Measurements from ENCODE around the gene KLHL29.

The KLHL29 gene

GRCh38 chr2:23452853-23453420, 68.0 kb downstream of the KLHL29 start:
- no peak for DNase-seq

DNA sequence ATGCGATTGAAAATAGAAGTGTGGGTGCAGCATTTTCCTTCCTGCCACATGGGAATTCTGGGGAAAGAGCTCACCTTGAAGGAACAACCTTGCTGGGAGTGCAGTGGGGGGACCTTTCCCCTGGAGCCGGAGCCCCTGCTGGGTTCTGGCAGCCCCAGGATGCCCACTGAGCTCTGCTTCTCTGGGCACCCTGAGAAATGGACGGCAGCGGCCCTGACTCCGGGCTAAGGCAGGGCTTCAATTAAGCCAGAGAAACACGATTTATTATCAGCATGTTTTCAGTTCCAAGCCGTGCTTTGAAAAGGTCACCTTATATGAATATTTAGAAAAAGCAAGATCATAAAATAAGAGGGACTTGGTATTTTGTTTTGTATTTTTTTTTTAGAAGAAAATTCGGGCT, 68.5 kb downstream of the KLHL29 start:
- DNase-seq, result no peak

DNA sequence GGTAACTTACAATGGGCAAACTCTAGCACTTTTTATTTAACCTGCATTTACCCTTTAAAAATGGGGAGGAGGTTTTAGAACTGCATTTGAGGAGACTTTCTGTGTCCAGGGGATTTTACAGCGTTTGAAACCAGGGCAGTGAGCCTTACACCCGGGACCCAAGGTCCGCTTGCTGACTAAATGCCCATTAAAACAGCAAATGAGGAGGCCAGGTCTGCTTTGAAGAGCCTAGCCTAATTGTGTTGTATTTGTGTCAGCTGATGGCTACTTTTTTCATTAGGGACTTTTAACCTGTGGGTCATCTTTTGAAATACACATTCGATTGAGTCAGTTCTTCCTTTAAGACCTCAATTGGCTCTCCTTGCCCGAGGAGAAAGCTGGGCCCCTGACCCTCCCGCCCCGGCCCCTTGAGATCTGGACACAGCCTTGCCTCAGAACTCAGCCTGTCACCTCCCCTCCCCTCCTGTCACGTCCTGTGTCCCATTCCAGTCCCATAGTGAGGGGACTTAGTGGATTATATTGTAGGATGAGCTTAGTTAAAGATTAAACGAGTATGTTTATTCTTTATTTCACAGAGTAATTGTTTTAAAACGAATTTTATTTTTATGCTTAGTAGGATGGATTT, 69.0 kb downstream of the KLHL29 start:
- DNase-seq, result peak in 1 of 2 experiments; percentile 16

GRCh38 chr2:23454501-23455120, 69.6 kb downstream of the KLHL29 start:
- DNase-seq, result peak in 1 of 2 experiments; percentile 12

GRCh38 chr2:23456396-23456795, 71.4 kb downstream of the KLHL29 start:
- DNase-seq, result no peak

DNA sequence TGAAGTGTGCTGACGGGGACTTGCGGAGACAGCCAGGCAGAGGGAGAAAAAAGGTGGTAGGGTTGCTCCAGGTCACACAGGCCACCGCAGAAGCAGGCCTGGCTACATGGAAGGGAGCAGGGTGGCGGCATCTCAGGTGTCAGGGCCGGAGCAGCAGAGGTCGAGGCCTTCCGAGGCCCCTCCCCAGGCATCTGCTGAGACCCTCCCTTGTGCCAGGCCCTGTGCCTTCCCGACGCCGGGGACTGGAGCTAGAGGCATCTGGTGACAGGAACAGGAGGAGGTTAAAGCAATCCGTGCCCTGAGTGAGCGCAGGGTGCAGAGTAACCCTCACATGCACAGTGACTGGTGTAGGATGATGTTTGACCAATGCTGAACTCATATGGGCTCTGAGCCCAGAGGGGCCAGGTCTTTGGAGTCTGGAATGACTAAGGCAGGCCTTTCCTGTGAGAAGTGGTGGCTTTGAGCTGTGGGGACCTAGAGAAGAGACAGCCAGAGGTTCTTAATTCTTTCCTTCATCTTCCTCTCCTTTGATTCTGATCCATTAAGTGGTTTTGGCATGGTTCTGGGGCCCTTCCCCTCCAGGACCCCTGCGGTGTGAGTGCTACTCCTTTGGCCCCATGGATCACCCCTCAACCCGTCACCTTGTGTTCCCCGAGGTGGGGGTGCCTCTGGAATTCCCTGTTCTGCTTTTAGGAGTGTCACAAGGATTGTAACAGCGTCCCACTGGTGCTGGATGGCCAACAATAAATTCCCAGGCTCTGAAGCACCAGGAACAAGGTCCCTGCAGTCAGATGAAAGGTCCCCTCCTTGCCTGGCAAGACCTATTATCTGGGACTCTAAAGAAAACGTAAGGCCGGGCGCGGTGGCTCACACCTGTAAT, 72.1 kb downstream of the KLHL29 start:
- no peak for DNase-seq

DNA sequence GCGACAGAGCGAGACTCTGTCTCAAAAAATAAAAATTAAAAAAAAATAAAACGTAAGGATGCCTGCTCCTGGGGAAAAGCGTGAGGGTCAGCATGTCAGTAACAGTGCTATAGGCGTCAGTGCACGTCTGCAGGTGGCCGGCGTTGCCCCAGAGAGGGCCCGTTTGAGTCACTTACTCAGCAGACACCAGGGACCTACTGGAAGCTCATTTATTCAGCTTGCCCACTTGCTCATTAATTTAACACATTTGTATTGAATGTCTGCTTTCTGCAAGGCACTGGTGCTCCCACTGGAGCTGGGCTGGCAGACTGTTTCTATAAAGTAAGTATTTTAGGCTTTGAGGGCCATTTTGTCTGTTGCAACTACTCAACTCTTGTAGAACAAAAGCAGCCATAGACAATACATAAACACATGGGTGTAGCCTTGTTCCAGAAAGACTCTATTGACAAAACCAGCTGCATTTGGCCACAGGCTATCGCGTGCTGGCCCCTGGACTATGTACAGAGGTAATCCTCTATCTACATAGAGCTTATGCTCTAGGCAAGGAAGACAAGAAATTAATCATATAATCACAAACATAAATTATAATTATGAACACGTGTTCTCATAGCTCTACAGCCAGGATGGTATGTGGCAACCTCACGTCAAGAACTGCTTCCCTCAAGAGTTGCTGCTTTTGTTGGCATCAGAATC, 73.2 kb downstream of the KLHL29 start:
- DNase-seq, result no peak

- no peak for DNase-seq
These were observed 74.1 kb downstream of the KLHL29 start for GRCh38 chr2:23459032-23459431.

DNA sequence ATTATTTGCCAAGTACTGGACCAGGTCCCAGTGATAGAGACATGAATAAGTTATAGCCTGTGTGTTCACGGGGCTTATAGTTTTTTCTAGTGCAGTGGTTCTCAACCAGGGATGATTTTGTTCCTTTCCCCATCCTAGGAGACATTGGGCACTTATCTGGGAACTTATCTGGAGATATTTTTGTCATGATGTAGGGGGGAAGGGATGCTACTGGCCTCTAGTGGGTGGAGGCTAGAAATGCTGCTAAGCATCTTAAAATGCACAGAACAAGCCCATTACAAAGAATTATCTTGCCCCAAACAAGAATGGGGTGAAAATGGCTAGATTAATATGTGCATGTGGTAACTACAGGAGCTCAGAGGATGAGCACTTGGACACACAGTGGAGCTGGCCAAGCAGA, 75.2 kb downstream of the KLHL29 start:
- DNase-seq, result peak in 1 of 2 experiments; percentile 22

DNA sequence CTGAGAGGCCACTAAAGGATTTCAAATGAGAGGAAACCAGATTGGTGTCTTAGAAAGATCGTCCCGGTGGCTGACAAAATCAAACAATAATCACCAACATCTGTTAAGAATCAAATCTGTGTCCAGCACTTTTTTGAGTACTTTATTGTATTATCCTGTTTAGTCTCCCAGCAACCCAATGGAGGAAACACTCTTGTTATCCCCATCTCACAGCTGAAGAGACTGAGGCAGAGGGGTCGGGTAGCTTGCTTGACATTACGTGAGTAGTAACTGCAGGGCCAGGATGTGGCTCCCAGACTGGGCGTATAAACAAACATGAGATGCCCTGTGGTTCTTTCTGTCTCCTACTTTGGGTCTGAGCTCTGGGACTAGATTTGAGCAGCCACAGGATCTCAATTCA, 76.0 kb downstream of the KLHL29 start:
- no peak for DNase-seq

- no peak for DNase-seq
These were observed 79.2 kb downstream of the KLHL29 start for GRCh38 chr2:23464156-23464555.

GRCh38 chr2:23464905-23465537, 80.0 kb downstream of the KLHL29 start:
- DNase-seq, result no peak

DNA sequence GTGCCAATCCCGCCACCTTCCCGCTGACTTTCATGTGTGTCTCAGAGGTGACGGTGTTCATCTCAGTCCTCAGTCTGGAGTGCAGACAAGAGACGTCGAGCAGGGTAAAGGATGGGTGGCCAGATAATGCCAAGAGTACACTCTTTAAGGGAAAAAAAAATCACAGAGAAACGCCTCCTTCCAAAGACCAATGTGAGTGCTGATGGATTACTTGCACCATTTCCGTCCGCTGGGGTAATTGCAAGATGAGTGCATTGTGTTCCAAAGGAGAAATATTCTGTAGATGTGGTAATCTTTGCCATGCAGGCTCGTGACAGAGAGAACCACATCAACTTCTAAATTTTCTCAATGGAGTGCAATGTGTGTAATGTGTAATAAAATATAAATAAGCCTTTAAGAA, 81.0 kb downstream of the KLHL29 start:
- no peak for DNase-seq

- DNase-seq, result no peak
These were observed 82.6 kb downstream of the KLHL29 start for GRCh38 chr2:23467618-23468017.

DNA sequence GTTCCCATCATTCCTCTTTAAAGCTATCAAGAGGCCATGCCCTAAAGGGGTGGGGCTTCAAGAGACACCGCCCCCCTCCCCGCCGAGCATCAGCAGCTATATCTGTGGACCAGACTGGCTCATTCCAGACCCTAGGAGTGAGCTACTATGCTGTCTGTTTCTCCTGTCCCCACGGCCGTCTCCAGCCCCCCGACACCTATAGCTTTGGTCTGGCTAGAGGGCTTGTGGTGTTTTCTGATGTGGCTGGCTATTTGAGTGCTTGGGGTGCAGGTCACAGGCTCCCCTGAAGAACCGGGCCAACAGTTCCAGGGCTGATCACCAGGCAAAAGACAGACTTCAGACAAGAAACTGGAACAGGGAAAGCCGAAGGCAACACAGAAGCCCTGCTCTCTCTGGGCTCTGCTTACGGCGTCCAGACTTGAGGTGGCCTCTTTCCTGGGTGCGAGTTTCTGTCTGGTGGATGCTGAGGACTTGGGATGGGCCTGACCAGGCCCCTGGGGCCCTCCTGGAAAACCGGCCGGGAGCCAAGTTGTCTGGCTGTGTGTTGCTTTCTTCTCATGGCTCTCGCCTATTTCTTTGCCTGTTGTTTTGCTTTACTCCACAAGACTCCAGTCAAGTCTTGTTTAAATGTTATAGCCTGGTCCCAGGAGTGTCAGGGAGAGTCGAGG, 83.6 kb downstream of the KLHL29 start:
- DNase-seq, result no peak

- DNase-seq, result no peak
These were observed 84.2 kb downstream of the KLHL29 start for GRCh38 chr2:23469142-23469540.

DNA sequence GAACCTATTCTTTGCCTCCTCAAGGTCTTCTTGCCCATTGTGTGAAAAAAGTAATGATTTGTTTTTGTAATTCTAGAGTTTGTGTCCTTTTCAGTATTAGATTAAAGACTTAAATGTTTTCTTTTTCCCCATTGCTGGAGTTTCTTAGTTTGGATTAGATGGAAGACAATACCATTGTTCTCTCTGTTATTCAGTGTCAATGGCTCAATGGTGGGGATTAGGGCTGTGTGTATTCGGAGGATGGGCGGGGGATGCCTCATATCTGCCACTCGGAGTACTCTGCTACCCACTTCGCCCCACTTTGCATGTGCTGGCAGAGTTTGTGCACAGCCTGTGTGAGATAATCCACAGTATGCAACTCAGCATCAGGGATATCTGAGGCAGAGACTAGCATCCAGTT, 90.1 kb downstream of the KLHL29 start:
- no peak for DNase-seq

- DNase-seq, result no peak
These were observed 90.5 kb downstream of the KLHL29 start for GRCh38 chr2:23475473-23475872.

- DNase-seq, result no peak
These were observed 91.8 kb downstream of the KLHL29 start for GRCh38 chr2:23476786-23477185.

DNA sequence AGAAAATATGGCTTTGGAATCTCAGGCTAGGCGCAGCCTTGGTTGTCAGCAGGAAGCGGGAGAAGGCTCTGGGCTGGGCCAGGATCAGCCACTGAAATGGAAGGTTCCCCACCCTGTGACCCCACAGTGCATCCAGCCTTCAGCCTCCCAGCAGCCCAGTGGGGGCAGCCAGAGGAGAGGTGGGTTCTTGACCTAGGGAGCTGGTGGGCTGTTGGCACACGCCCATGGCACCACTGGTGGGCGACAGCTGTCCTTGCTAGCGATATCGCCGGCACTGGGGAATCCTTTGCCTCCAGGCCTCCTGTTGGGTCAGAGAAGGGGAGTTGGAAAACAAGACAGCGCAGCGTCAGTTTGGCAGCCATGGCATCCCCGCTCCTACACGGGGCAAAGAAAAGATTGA, 92.4 kb downstream of the KLHL29 start:
- DNase-seq, result no peak

GRCh38 chr2:23478087-23478932, 93.3 kb downstream of the KLHL29 start:
- no peak for DNase-seq

All from NCI-H524 (cell line).